NCI-H146 (cell line): Measurements from ENCODE around the gene CD9.
"Not testable (repeated sequence)": the region's sequence is repeated elsewhere in the genome, so short reads cannot be mapped to it uniquely, and the experiment has no call there.

Source experiments
- DNase-seq: peaks from one replicate; lab custom pipeline; 2025; lab: John Stamatoyannopoulos, UW

The CD9 gene

GRCh38 chr12:6180268-6181051 is 19.7 kb upstream of the CD9 start:
- no peak for DNase-seq

- DNase-seq, result no peak
Measured at GRCh38 chr12:6181166-6181565, 19.0 kb upstream of the CD9 start.

GRCh38 chr12:6181583-6182278 is 18.5 kb upstream of the CD9 start:
- no peak for DNase-seq

GRCh38 chr12:6182279-6182898 is 17.8 kb upstream of the CD9 start:
- DNase-seq, result peak; percentile 54

- DNase-seq, result no peak
Measured at GRCh38 chr12:6183689-6184428, 16.3 kb upstream of the CD9 start.

- DNase-seq, result no peak
Measured at GRCh38 chr12:6185961-6186827, 14.0 kb upstream of the CD9 start.

GRCh38 chr12:6187948-6188793 is 12.0 kb upstream of the CD9 start:
- DNase-seq, result no peak

GRCh38 chr12:6189028-6189427 is 11.2 kb upstream of the CD9 start:
- no peak for DNase-seq

- DNase-seq, result not testable (repeated sequence)
Measured at GRCh38 chr12:6189952-6190598, 10.1 kb upstream of the CD9 start.

- not testable (repeated sequence) for DNase-seq
Measured at GRCh38 chr12:6190767-6191530, 9.3 kb upstream of the CD9 start.

- DNase-seq, result no peak
Measured at GRCh38 chr12:6192604-6193380, 7.4 kb upstream of the CD9 start.

GRCh38 chr12:6193853-6194815 is 6.1 kb upstream of the CD9 start:
- DNase-seq, result peak; percentile 71

- peak; percentile 86 for DNase-seq
Measured at GRCh38 chr12:6195665-6196535, 4.3 kb upstream of the CD9 start.

GRCh38 chr12:6198051-6198450 is 2.1 kb upstream of the CD9 start:
- DNase-seq, result no peak

- no peak for DNase-seq
Measured at GRCh38 chr12:6198556-6198955, 1.6 kb upstream of the CD9 start.

- no peak for DNase-seq
Measured at GRCh38 chr12:6198985-6199530, 1.1 kb upstream of the CD9 start.
